ENCODE measurements around the gene DUSP10.
A peak's percentile ranks its signal among the peaks of the same experiment; 100 is the strongest.

DNA sequence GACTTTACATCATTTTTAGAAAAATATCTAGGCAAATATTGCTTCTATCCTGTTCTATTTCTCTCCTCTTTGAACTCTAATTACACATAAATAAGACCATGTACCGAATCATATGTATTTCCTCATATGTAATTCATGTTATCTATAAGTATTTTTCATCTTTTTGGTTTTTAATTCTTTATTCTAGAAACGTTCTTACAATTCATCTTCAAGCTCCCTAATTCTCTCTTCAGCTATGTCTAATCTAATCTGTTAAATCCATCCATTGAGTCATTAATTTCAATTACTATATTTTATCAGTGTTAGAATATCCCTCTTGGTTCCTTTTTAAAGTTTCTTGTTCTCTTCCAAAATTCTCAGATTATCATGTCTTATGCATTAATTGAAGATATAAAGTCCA lies 61.8 kb downstream of the DUSP10 start:
- no peak for TF ChIP-seq ESRRG (CRISPR knock-in tag; IDR thresholded peaks at IDR 0.05)
- TF ChIP-seq ARNTL (CRISPR knock-in tag; IDR thresholded peaks at IDR 0.05; ENCODE audit: borderline replicate concordance, low read depth): no peak
- no peak for TF ChIP-seq PATZ1 (CRISPR knock-in tag; IDR thresholded peaks at IDR 0.05; ENCODE audit: borderline replicate concordance)
- TF ChIP-seq ZFP3 (CRISPR knock-in tag; IDR thresholded peaks at IDR 0.05): no peak
- TF ChIP-seq BACH2 (CRISPR knock-in tag; IDR thresholded peaks at IDR 0.05; ENCODE audit: borderline replicate concordance): no peak
- peak; percentile 85 for TF ChIP-seq ZFP30 (CRISPR knock-in tag; IDR thresholded peaks at IDR 0.05)
- no peak for TF ChIP-seq RARB (CRISPR knock-in tag; IDR thresholded peaks at IDR 0.05)
- TF ChIP-seq, protein P1, sequence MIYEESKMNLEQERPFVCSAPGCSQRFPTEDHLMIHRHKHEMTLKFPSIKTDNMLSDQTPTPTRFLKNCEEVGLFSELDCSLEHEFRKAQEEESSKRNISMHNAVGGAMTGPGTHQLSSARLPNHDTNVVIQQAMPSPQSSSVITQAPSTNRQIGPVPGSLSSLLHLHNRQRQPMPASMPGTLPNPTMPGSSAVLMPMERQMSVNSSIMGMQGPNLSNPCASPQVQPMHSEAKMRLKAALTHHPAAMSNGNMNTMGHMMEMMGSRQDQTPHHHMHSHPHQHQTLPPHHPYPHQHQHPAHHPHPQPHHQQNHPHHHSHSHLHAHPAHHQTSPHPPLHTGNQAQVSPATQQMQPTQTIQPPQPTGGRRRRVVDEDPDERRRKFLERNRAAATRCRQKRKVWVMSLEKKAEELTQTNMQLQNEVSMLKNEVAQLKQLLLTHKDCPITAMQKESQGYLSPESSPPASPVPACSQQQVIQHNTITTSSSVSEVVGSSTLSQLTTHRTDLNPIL (CRISPR knock-in tag; IDR thresholded peaks at IDR 0.05; ENCODE audit: low read depth): no peak
- no peak for TF ChIP-seq ZNF70 (CRISPR knock-in tag; IDR thresholded peaks at IDR 0.05)

All from SK-N-SH treated with all-trans-retinoic acid at 6 μM for 48 hours (cell line).